H1 (cell line): Measurements from ENCODE around the gene GHRHR. TPM values are rescaled to one million over a fixed set of nuclear protein-coding genes. Genes with fewer than 3 reads are reported as not detected.

ENCODE experiments used
- CTCF ChIA-PET: fragments of 300-600 bp; sonication (Branson Sonifier 250); formaldehyde crosslinking; loops from one replicate; lab custom pipeline; 2021; ENCODE audit not compliant: partially characterized antibody; lab: Charles Lee
- POLR2A ChIA-PET: fragments of 300-600 bp; sonication (Branson Sonifier 250); formaldehyde crosslinking; loops from one replicate; lab custom pipeline; 2021; ENCODE audit warnings: inconsistent platforms; ENCODE audit not compliant: partially characterized antibody; lab: Charles Lee
- DNase-seq, 2 experiments: peaks; one replicate each; pipeline versions ENCODE4 v3.0.0 to v3.0.0-alpha.2; 2010 to 2022; ENCODE audit warnings: low spot score in 2 of 2, low read depth in 1 of 2, mixed read lengths in 1 of 2
- FAIRE-seq: peaks from 2 replicates; lab custom pipeline; 2011; peaks lifted over from hg19 to GRCh38; lab: Jason Lieb, UNC
- H2AFZ ChIP-seq: 2 replicates; pipeline ENCODE4 v1.8.1; 2012; ENCODE audit warnings: low read length, inconsistent platforms
- H2AK5ac ChIP-seq: 2 replicates; pipeline ENCODE4 v1.6.1; 2013; ENCODE audit warnings: low read depth, low read length
- H2BK120ac ChIP-seq: replicated peaks from 2 replicates; pipeline ENCODE3; 2013; ENCODE audit warnings: low read depth, low read length, inconsistent platforms
- H2BK12ac ChIP-seq: 2 replicates; pipeline ENCODE4 v1.6.1; 2013; ENCODE audit warnings: low read depth, low read length
- H2BK15ac ChIP-seq: 2 replicates; pipeline ENCODE4 v1.6.1; 2013; ENCODE audit warnings: low read length
- H2BK20ac ChIP-seq: 2 replicates; pipeline ENCODE4 v1.6.1; 2013; ENCODE audit warnings: low read length
- H2BK5ac ChIP-seq: 2 replicates; pipeline ENCODE4 v1.6.1; 2013; ENCODE audit warnings: low read depth, low read length
- H3K14ac ChIP-seq: 2 replicates; pipeline ENCODE4 v1.6.1; 2013; ENCODE audit warnings: inconsistent platforms; ENCODE audit not compliant: insufficient read length
- H3K18ac ChIP-seq: 2 replicates; pipeline ENCODE4 v1.6.1; 2013; ENCODE audit warnings: low read length; ENCODE audit errors: extremely low read depth
- H3K23ac ChIP-seq: 2 replicates; pipeline ENCODE4 v1.6.1; 2013; ENCODE audit warnings: inconsistent platforms; ENCODE audit not compliant: insufficient read length
- H3K23me2 ChIP-seq: 2 replicates; pipeline ENCODE4 v1.6.1; 2013; ENCODE audit warnings: low read depth, low read length
- H3K27ac ChIP-seq: 2 replicates; pipeline ENCODE4 v1.6.1; 2011; ENCODE audit warnings: low read depth, low read length, inconsistent platforms
- H3K27me3 ChIP-seq, 4 experiments: replicated peaks in 1 of 4; 1 replicate in 1 of 4; 2 replicates in 3 of 4; pipeline versions ENCODE4 v1.6.1 to v1.8.1; 2011 to 2013; ENCODE audit warnings: low read length in 3 of 4, mild to moderate bottlenecking in 3 of 4, inconsistent platforms in 2 of 4, mixed read lengths in 2 of 4, moderate library complexity in 1 of 4; ENCODE audit not compliant: control insufficient read depth in 3 of 4, insufficient read depth in 3 of 4; ENCODE audit errors: extremely low read depth in 1 of 4
- H3K36me3 ChIP-seq, 4 experiments: 2 replicates each; pipeline versions ENCODE4 v1.6.1 to v1.8.1; 2011 to 2013; ENCODE audit warnings: mild to moderate bottlenecking in 4 of 4, low read length in 3 of 4, moderate library complexity in 2 of 4, control low read depth in 1 of 4, inconsistent platforms in 1 of 4; ENCODE audit not compliant: insufficient read depth in 4 of 4, control insufficient read depth in 2 of 4
- H3K4ac ChIP-seq: replicated peaks from 2 replicates; pipeline ENCODE3; 2013; ENCODE audit warnings: low read length, low read depth, mixed read lengths, inconsistent platforms; ENCODE audit not compliant: insufficient read length
- H3K4me1 ChIP-seq, 4 experiments: replicated peaks in 1 of 4; 1 replicate in 1 of 4; 2 replicates in 3 of 4; pipeline versions ENCODE4 v1.6.1 to v1.8.1; 2011 to 2013; ENCODE audit warnings: low read length in 3 of 4, inconsistent platforms in 2 of 4, mixed read lengths in 1 of 4; ENCODE audit not compliant: insufficient read depth in 4 of 4, control insufficient read depth in 3 of 4
- H3K4me2 ChIP-seq, 2 experiments: 2 replicates each; pipeline versions ENCODE4 v1.6.1 to v1.8.1; 2011 to 2013; ENCODE audit warnings: low read depth in 2 of 2, low read length in 2 of 2, control low read depth in 1 of 2, inconsistent platforms in 1 of 2, mild to moderate bottlenecking in 1 of 2; ENCODE audit not compliant: insufficient read depth in 1 of 2
- H3K4me3 ChIP-seq, 4 experiments: fragments of 200-600, 300-600 bp in 1 of 4; sonication (generic), shearing (Covaris generic), sonication (Bioruptor Twin) in 1 of 4; 2 replicates each; pipeline versions ENCODE4 v1.5.1 to v1.8.1; 2011 to 2016; ENCODE audit warnings: low read length in 4 of 4, low read depth in 3 of 4, control low read depth in 2 of 4, inconsistent platforms in 2 of 4, mild to moderate bottlenecking in 2 of 4, mixed read lengths in 1 of 4, moderate library complexity in 1 of 4; ENCODE audit not compliant: insufficient read depth in 2 of 4; ENCODE audit errors: extremely low read depth in 1 of 4
- H3K56ac ChIP-seq: replicated peaks from 2 replicates; pipeline ENCODE3; 2013; ENCODE audit warnings: low read depth, mild to moderate bottlenecking, mixed read lengths, low read length, inconsistent platforms; ENCODE audit not compliant: insufficient read length
- H3K79me1 ChIP-seq: 2 replicates; pipeline ENCODE4 v1.6.1; 2013; ENCODE audit warnings: low read depth, low read length, control low read depth
- H3K79me2 ChIP-seq, 2 experiments: 2 replicates each; pipeline versions ENCODE4 v1.6.1 to v1.8.1; 2012 to 2013; ENCODE audit warnings: low read length in 2 of 2, mild to moderate bottlenecking in 2 of 2, inconsistent platforms in 1 of 2; ENCODE audit not compliant: insufficient read depth in 2 of 2, control insufficient read depth in 1 of 2
- H3K9ac ChIP-seq, 4 experiments: replicated peaks in 1 of 4; 1 replicate in 1 of 4; 2 replicates in 3 of 4; pipeline versions ENCODE4 v1.6.1 to v1.8.1; 2011 to 2013; ENCODE audit warnings: low read depth in 3 of 4, low read length in 3 of 4, control low read depth in 2 of 4, mild to moderate bottlenecking in 2 of 4, moderate library complexity in 2 of 4, inconsistent platforms in 1 of 4; ENCODE audit errors: extremely low read depth in 1 of 4
- H3K9me3 ChIP-seq, 2 experiments: 2 replicates each; pipeline versions ENCODE4 v1.6.1 to v1.8.1; 2012 to 2013; ENCODE audit warnings: mild to moderate bottlenecking in 2 of 2, moderate library complexity in 2 of 2, control low read depth in 1 of 2, inconsistent platforms in 1 of 2, low read depth in 1 of 2, low read length in 1 of 2, mixed read lengths in 1 of 2; ENCODE audit not compliant: insufficient read depth in 2 of 2
- H4K20me1 ChIP-seq, 2 experiments: replicated peaks in 1 of 2; 2 replicates each; pipeline versions ENCODE3 to v1.8.1; 2011 to 2013; ENCODE audit warnings: inconsistent platforms in 2 of 2, low read length in 2 of 2, mild to moderate bottlenecking in 1 of 2; ENCODE audit not compliant: insufficient read depth in 2 of 2, control insufficient read depth in 1 of 2
- H4K5ac ChIP-seq: 2 replicates; pipeline ENCODE4 v1.6.1; 2013; ENCODE audit warnings: low read length, low read depth, mixed read lengths, inconsistent platforms; ENCODE audit not compliant: insufficient read length
- H4K8ac ChIP-seq: 2 replicates; pipeline ENCODE4 v1.8.0; 2013; ENCODE audit warnings: mild to moderate bottlenecking, moderate library complexity, low read length, inconsistent platforms; ENCODE audit not compliant: insufficient read depth; ENCODE audit errors: extremely low read depth
- H4K91ac ChIP-seq: replicated peaks from 2 replicates; pipeline ENCODE3; 2013; ENCODE audit warnings: low read length, mixed read lengths, inconsistent platforms; ENCODE audit not compliant: insufficient read length
- CBX5 ChIP-seq: fragments of 300-800, 300-1000 bp; sonication (generic); IDR thresholded peaks from 2 replicates; pipeline ENCODE4 v1.7.1; 2016; ENCODE audit warnings: antibody characterized with exemption, low read length, low read depth
- CBX8 ChIP-seq: fragments of 300-800, 300-1000 bp; sonication (generic); IDR thresholded peaks from 2 replicates; pipeline ENCODE4 v1.7.1; 2016; ENCODE audit warnings: low read depth, low read length, borderline replicate concordance
- CEBPB ChIP-seq: IDR thresholded peaks from 2 replicates; pipeline ENCODE4 v1.6.1; 2012; ENCODE audit warnings: low read depth, low read length
- CHD2 ChIP-seq: IDR thresholded peaks from 2 replicates; pipeline ENCODE4 v1.6.1; 2012; ENCODE audit warnings: low read length, improper control_type of control experiment
- KDM1A ChIP-seq: fragments of 200-600, 300-600 bp; sonication (generic); IDR thresholded peaks from 2 replicates; pipeline ENCODE4 v1.7.1; 2016; ENCODE audit warnings: mild to moderate bottlenecking, low read length, borderline replicate concordance
- PHF8 ChIP-seq: fragments of 200-600 bp; sonication (generic); conservative IDR thresholded peaks from 2 replicates; pipeline ENCODE4 v1.7.1; 2012; ENCODE audit warnings: low read depth, mild to moderate bottlenecking, inconsistent platforms, low read length, moderate library complexity
- POLR2AphosphoS5 ChIP-seq: IDR thresholded peaks from 2 replicates; pipeline ENCODE4 v1.6.1; 2011; ENCODE audit warnings: low read depth, low read length
- SAP30 ChIP-seq: fragments of 300-600 bp; sonication (generic); IDR thresholded peaks from 2 replicates; pipeline ENCODE4 v1.7.1; 2012; ENCODE audit warnings: low read length, moderate library complexity, mild to moderate bottlenecking, inconsistent platforms; ENCODE audit not compliant: insufficient read depth, insufficient replicate concordance
- SIRT6 ChIP-seq: IDR thresholded peaks from one replicate; pipeline ENCODE4 v1.7.1; 2012; ENCODE audit warnings: low read length, inconsistent platforms
- SP1 ChIP-seq: IDR thresholded peaks from 2 replicates; pipeline ENCODE4 v1.6.1; 2011; ENCODE audit warnings: low read depth, low read length
- TBP ChIP-seq: IDR thresholded peaks from 2 replicates; pipeline ENCODE4 v1.6.1; 2011; ENCODE audit warnings: low read depth, low read length, improper control_type of control experiment
- WGBS, 2 experiments: shearing (Covaris generic) in 1 of 2; methylation state at CpG; one replicate each; pipeline versions ENCODE4 v1.1.6 to v1.1.7; 2013 to 2015; ENCODE audit warnings: low lambda C conversion rate in 2 of 2, mixed read lengths in 2 of 2, inconsistent platforms in 1 of 2, low coverage in 1 of 2, missing lambda C conversion rate in 1 of 2; ENCODE audit not compliant: insufficient replicate concordance in 2 of 2, insufficient coverage in 1 of 2, insufficient read length in 1 of 2; ENCODE audit errors: extremely low coverage in 1 of 2, missing lambda C conversion rate in 1 of 2; 5-methylcytosine and 5-hydroxymethylcytosine counted together
- polyA plus RNA-seq, 7 experiments: library from polyadenylated mRNA; depleted of rRNA in 3 of 7; stranded (reverse) in 5 of 7; unstranded in 2 of 7; fragments of >200 nt in 5 of 7; fragments of 200-250 nt in 2 of 7; gene quantifications; 1 replicate in 5 of 7; 2 replicates in 1 of 7; 4 replicates in 1 of 7; pipeline versions ENCODE4 v1.2.1 to v1.2.3, GENCODE V29; 2011 to 2013; ENCODE audit warnings: missing spikeins in 2 of 7, mixed read lengths in 2 of 7
- total RNA-seq: library from RNA; stranded (reverse); fragmentation: NEBNext Ultra II Directional; extraction: Animal tissue kit (Norgen Biotek cat#: 25700); gene quantifications from 2 replicates; pipeline ENCODE4 v1.2.1, GENCODE V29; 2021
- TF ChIP-seq, protein P1 (sequence below): IDR thresholded peaks from 2 replicates; pipeline ENCODE4 v1.6.1; 2011; ENCODE audit warnings: low read length, improper control_type of control experiment

The GHRHR gene
- total and polyA plus RNA-seq, 2 of the 8 experiments (the other 6 are each of a cell fraction or from before 2014, with no cell fraction given): 0.60 to 6.5 TPM

DNA sequence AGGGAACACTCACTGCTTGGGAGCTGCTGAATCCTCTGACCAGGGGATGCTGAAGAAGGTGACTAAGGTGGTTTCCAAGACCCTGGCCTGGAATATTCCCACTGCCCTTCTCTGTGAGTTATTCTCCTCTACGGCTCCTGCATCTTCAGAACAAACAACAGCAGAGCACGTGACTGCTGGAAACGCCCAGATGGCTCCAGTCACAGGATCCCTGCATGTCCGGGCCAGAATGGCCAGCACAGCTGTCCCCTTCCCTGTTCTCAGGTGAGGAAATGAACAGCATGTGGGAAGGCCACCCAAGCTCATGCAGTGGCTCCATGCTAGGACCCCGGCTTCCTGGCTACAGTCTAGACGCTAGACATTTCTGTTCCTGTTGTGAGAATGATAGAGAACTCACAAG, 43.1 kb downstream of the GHRHR start:
- H3K27ac ChIP-seq: no peak overlapping the region
- no peak overlapping the region for H3K56ac ChIP-seq
- no peak for FAIRE-seq
- no peak overlapping the region for H2BK20ac ChIP-seq
- CTCF ChIA-PET: interaction anchor here (1.2 to 3.6 kb wide), 5 partner anchors 9 to 116 kb away, joined by 4 to 11 read pairs (median 5); no protein-coding TSS in a partner anchor
- H3K14ac ChIP-seq: no peak overlapping the region
- peak overlapping the region; percentile 53 for H4K8ac ChIP-seq
- no peak overlapping the region; the same call in 1 of the 2 replicates for H3K18ac ChIP-seq
- H2AK5ac ChIP-seq: no peak overlapping the region
- 0 out of 7 replicates have a peak, but pooled peaks cover 0 to 3% (median 0%) of the 10 kb centered on the region in 4 experiments for H3K4me1 ChIP-seq
- H3K23me2 ChIP-seq: no peaks in the 10 kb centered on the region
- H3K9ac ChIP-seq: no peak overlapping the region
- no peak overlapping the region for H2BK120ac ChIP-seq
- no peak overlapping the region for H3K23ac ChIP-seq
- no peak overlapping the region for H2BK12ac ChIP-seq
- no peak overlapping the region for H3K4me3 ChIP-seq
- no peak overlapping the region for H3K4me2 ChIP-seq
- 87% methylated on average over 6 of the region's 6 CpGs; no CpG with 5 or more reads in 1 of the 2 experiments for WGBS, 2 experiments
- H3K36me3 ChIP-seq: no peaks in the 10 kb centered on the region
- POLR2A ChIA-PET: interaction anchor here (2.0 kb wide), 1 partner anchor 23 kb away, joined by 7 read pairs; no protein-coding TSS in a partner anchor
- H3K79me1 ChIP-seq: no peaks in the 10 kb centered on the region
- no peak overlapping the region for H2BK15ac ChIP-seq
- no peaks in the 10 kb centered on the region for H3K79me2 ChIP-seq
- no peaks in the 10 kb centered on the region for H4K20me1 ChIP-seq
- H3K4ac ChIP-seq: no peak overlapping the region
- no peak overlapping the region for H4K91ac ChIP-seq
- DNase-seq: no peak
- H2AFZ ChIP-seq: no peak overlapping the region
- H3K27me3 ChIP-seq: no peaks in the 10 kb centered on the region
- H3K9me3 ChIP-seq: no peaks in the 10 kb centered on the region
- no peak overlapping the region for H2BK5ac ChIP-seq
- no peak overlapping the region for H4K5ac ChIP-seq
- TF ChIP-seq CEBPB (no peak), CBX5 (no peak), CBX8 (no peak), SP1 (no peak), POLR2AphosphoS5 (no peak), SAP30 (no peak), KDM1A (no peak), SIRT6 (no peak), PHF8 (no peak), CHD2 (no peak), TBP (no peak)
- TF ChIP-seq, protein P1, sequence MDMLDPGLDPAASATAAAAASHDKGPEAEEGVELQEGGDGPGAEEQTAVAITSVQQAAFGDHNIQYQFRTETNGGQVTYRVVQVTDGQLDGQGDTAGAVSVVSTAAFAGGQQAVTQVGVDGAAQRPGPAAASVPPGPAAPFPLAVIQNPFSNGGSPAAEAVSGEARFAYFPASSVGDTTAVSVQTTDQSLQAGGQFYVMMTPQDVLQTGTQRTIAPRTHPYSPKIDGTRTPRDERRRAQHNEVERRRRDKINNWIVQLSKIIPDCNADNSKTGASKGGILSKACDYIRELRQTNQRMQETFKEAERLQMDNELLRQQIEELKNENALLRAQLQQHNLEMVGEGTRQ: no peak
